HG02970 (cell line): ENCODE measurements around the gene RORC.

Source experiments
- ATAC-seq: cut with Tn5 transposase; IDR thresholded peaks from one replicate; pipeline ENCODE4 v1.9.1; 2021; ENCODE audit warnings: mild to moderate bottlenecking, moderate library complexity, moderate number of reproducible peaks; ENCODE audit not compliant: unreplicated experiment, low FRiP score

Gene RORC

DNA sequence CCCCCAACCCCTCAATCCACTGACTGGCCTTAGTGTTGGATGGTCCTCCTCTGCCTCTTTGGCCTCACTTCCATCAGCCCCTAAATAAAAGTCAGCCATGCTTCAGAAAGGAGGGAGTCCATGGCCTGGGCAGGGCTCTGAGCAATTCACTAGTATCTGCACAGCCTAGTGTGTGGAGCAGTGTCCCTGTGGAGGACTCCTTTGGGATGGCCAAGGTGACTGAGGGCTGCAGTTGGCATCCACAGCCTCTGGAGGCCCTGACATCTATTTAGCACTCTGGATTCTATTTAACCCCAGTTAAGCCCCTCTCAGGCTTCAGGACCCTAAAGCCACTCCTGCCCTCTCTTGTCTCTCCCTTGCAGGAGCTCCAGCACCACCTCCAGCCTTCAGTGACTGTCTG lies 18.3 kb upstream of the RORC start:
- no peak for ATAC-seq

DNA sequence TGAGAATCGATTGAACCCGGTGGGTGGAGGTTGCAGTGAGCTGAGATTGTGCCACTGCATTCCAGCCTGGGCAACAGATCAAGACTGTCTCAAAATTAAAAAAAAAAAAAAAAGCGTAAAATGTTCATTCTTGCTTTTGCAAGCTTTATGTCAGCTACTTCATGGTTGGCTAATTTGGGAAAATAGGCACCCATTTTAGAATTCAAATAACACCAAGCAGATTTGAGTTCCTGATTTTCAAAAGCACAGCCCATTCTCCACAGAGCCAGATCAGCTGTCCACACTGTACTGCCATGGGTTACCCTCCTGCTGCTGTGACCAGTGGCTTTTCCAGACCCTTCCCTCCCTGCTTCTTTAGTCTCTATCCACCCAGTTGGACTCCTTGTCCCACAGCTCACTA lies 17.5 kb upstream of the RORC start:
- ATAC-seq = no peak

DNA sequence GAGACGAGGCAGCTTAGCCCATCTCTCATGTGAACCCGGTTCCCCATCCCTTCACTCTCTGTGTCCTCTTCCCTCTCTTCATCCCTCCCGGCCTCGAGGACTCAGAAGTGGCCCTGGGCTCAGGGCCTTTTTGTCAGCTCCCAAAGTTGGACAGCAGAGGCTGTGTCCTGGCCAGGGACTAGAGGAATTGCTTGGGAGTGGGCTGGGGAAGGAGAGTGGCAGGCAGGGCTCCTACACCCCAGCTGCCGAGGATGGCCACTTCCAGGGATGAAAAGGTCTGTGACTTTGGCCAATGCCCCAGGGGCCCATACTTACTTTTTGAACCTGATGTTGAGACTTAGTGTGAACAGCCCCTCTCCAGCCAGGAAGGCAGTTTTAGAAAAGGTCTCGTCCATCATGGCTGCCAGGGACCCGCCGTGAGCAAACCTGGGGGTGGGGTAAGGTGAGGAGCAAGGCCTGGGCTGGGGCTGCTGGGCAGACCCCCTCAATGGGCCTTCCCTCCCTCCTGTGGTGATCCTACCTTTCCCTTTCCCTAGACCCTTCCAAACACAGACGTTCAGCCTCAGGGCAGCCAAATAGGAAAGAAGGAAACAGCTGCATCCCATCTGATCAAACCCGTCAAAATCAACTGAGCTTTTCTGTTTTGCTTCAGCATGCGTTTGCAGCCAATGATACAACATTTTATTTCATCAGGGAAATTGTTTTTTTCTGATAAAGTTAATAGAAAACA lies 16.4 kb upstream of the RORC start:
- no peak for ATAC-seq

DNA sequence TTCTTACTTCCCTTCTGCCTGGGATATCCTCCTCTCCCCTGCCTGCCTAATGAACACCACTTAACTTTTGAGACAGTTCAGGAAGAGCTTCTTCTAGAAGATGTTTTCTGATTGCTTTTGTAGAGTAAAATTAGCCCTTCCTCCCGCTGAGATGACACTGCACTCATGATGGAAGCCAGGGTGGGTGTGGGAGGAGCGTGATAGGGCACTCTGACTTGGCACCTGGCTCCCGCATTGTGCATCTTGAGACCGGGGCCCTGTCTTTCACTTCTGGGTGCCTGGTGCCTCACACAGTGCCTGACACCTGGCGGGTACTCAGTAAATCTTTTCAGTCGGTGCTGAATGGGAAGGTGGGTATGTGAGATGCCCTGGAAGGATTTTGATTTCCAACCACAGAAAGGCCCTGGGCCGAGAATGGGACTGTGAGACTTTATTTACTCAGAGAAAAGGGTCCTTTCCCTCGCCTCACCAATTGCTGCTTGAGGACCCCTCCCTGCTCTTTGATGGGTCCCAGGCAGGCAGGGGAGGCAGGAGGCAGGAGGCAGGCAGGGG lies 15.2 kb upstream of the RORC start:
- no peak for ATAC-seq

DNA sequence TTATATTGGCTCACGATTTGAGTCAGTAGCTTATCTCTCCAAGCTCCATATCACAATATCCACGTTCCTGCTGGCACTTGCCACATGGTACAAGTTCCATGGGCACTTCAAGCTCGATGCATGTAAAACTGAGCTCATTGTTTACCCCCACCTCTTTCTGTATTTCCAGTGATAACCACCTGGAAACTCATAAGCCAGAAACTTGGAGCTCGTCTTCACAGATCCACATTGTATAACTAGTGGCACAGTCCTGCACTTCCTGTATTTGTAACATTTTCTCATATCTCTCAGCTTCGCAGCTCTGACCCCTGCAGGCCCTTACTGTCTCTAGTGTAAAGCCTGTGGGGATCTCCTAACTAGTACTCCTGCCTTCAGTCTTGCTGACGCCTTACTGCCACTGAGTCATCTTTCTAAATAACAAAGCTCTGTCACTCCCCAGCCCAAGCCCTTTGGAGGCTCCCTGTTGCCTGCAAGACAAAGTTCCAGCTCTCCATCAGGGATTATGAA lies 14.5 kb upstream of the RORC start:
- no peak for ATAC-seq

DNA sequence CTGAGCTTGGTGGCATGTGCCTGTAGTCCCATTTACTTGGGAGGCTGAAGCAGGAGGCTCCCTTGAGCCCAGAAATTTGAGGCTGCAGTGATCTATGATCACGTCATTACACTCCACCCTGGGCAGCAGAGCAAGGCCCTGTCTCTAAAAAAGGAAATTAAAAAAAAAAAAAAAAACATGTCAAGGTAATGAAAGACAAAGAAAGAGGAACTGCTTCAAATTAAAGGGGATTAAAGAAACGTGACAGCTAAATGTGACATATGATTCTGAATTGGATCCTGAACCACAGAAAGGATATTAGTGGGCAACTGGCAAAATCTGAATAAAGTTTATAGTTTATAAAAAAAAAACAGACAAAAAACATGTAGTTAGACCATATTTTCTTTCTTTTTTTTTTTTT lies 11.8 kb upstream of the RORC start:
- ATAC-seq = no peak

DNA sequence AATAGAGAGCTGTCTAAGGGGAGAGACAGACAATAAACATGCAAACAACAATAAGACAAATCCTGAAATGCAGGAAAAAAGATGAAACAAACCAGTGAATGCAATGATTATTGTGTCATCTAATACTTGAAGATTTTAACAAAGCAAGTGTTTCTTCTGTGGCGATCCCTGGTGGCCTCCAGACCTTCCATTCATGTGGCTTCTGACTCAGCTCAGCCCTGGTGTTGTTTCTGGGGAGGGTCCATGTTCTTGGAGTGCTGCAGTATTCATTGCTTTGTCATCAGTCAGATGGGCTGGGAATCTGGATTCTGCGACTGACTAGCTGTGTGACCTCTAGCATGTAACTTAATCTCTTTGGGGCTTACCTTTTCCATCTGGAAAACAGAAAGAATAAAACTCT lies 9.5 kb upstream of the RORC start:
- ATAC-seq = no peak

DNA sequence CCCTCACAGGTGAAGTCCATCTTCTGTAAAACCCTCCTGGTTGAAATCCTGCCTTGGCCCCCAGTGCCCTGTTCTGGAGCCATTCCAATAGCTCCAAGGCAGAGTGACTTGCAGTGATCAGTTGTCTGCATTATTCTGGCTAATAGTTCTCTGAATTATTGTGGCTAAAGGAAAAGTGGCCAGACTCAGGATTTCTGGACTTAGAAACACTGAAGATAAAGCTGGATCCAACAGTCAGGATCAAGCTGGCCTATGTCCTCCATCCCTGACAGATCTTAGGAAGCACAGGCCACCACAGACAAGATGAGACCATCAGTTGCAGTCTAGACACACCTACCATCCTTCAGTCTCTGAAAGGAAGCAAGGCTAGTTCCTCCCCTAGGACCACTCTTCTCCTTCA lies 8.8 kb upstream of the RORC start:
- no peak for ATAC-seq

DNA sequence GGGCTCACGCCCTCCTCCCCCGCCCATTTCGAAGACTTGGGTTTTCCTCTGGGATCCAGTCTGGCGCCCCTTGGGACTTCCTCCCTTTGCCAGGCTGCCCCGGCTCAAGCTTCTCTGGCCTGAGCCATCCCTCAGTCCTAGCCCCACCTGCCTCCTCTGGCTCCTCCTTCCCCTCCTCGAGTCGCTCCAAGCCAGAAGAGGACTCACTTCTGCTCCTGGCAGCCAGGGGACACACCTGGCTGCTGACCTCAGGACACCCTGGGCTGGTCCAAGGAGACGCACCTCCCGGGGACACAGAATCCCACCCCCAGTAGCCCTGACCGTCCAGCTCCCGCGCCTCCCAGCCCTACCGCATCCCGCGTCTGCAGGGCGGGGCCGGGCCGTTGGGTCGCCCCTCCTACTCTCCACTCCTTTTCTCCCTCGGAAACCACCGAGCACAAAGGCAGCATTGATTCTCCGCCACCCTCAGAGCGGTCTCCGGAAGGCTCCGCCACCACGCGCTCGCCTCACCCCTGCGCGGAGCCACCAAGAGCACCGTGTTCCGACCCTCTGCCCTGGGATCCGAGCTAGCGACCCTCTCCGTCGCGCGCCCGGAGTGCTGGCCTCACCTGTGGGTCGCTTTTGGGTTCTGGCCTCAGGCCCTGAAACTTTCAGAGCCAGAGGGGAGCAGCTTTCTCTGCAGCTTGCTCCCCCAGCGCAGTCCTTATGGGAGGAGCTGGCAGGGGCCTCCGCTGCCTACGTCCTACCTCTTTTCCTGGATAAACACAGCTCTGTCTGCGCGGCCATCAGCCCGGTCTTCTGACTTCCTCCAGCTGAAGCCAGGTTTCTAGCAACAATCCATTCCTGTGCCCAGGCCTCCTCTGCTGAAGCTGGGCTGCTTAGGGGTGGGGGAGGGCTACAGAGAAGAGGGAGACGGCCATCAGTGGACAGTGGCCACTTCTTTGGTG lies 8.1 kb upstream of the RORC start, which contains the start of gene C2CD4D:
C2CD4D (minus strand) TSS at position 364 of the 947 bp plus-strand sequence. CDS start 831 bp downstream, outside the sequence.
- ATAC-seq = no peak

DNA sequence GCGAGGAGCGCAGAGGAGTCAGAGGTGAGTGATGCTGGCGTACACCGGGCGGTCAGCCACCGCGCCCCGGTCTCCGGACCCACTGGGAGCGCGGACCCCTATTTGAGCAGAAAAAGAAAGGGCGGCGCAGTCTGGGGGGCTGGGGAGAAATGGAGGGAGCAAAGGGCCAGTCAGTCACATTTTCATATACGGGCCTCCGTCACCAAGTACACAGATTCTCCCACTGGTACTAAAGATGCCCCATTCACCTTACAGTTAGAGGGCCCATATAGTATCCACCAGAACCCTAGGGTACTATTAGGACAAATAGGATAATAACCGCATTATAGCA lies 7.4 kb upstream of the RORC start:
- no peak for ATAC-seq

DNA sequence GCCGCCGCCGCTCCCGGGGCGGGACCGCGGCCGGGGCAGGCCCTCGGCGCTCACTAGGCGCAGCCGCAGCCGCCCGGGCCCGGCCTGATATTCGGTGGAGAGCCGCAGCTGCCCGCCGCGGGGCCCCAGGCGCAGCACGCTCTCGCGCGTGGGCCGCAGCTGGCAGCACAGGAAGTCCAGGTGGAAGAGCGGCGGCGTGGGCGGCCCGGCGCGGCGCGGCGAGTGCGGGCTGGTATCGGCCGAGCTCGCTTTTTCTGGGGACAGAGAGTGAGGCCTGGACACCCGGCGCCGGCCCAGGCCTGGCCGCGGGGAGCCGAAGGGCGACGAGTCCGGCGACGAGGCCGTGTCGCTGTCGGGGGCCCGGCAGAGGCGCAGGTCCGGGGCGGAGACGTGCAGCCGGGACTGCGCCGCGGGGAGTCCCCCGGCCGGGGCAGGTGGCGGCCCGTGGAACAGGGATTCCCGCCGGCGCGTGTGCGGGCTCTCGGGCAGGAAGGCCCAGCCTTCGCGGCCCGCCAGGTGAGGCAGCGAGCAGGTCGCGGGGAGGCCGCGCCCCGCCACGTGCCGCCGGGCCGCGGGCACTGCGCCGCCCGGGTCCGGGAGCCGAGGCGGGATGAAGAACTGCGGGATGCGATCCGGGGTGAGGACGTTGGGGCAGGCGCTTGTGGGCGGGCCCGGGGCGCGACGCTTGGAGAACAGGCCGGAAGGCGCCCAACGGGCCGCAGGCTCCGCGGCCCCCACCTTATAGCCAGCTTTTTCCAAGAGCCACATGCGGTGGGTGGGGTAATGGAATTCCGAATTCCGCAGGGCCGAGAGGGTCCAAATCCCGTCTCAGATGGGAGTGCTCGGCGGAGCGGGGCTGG lies 6.8 kb upstream of the RORC start:
- ATAC-seq = no peak

DNA sequence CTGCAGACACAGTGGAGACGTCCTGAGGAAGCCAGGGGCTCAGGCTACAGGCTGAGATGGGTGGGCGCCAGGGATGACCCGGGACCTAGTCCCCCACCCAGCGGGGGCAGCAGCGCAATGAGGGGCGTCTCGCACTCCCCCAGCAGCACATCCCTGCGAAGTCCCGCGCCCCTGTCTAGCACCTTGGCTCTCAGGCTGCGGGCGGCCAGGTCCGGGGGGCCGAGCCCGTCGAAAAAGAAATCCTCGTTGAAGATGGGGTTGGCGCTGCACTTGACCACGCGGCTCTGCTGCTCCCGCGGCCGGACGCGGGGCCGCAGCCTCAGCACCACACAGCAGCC lies 6.3 kb upstream of the RORC start:
- no peak for ATAC-seq

DNA sequence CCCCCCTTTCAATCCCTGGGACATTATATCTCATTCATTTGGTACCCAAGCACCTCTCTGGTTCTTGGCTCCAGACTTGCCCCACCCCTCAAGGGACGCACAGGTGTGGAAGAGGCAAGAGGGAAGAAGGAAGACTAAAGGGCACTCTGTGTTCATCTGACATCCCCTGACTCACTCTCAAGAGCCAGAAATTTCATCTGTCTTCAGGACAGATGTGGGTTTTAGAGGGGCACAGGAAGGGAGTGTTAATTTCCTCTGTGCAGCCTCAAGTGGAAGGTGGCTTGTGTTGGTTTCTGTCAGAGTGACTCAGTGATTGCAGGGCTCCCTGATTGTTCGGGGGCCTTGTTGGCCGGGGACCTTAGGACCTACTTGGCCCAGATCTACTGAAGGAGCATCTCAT lies 5.6 kb upstream of the RORC start:
- no peak for ATAC-seq

DNA sequence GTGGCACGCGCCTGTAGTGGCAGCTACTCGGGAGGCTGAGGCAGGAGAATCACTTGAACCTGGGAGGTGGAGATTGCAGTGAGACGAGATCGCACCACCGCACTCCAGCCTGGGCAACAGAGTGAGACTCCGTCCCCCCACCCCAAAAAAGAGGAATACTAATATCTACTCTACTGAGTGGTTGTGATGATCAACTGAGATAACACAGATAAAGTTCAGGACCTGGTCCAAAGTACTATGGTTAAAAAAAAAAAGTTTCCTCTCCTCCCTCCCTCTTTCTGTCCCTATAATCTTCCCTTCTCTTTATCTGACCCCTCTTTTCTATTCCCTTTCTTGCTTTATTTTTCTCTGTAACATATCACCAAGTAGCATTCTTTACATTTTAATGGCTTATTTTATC lies 4.0 kb upstream of the RORC start:
- ATAC-seq = no peak

DNA sequence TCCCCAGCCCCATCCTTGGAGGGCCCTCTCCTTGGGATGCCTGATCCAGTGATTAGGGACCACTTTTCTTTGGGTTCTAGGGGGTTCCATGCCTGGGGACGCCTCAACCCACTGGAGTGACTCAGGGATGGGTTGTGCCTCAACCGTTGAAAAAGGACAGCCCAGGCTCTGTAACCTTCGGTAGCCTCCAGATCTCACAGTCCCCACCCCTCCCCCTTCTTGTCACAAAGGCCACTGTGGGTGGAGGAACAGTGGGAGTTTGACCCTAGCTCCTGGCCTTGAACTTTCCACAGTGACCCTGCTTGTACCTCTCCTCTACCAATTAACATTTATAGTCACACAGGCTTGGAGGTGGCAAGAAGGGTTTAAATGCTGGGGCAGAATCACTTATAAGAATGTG lies 2.6 kb upstream of the RORC start:
- no peak for ATAC-seq

DNA sequence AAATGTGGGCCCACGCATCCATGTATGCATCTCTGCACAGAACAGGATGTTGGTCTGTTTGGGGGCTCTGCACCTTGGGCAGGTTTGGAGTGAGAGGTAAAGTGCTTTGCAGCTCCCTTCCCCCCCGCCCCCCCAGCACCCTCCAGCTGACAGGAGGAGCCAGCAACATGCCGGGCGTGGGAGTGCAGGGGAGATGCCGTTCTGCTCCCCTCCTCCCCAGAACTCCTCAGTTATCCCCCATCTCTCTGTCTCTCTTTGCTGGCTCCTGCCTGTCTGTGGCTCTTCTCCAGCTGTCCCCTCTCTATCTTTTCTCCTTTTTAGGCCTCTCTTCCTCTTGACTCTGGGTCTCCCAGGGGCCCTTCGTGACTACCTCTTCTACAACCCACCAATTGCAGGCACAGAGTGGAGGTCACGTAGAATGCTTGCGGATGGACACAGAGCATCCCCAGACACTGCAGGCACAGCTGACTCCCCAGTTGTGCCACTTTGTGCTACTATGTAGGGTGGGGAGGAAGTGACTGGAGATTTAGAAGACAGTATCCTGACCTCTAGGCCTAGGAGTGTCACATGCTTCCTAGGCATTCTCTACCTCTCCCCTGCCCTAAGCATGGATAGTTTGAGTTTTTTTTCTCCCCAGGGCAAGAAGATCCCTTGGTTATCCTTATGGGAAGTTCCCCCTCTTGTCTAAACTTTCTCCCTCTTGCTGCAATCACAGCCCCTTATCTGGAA lies 1.7 kb upstream of the RORC start:
- ATAC-seq = no peak

DNA sequence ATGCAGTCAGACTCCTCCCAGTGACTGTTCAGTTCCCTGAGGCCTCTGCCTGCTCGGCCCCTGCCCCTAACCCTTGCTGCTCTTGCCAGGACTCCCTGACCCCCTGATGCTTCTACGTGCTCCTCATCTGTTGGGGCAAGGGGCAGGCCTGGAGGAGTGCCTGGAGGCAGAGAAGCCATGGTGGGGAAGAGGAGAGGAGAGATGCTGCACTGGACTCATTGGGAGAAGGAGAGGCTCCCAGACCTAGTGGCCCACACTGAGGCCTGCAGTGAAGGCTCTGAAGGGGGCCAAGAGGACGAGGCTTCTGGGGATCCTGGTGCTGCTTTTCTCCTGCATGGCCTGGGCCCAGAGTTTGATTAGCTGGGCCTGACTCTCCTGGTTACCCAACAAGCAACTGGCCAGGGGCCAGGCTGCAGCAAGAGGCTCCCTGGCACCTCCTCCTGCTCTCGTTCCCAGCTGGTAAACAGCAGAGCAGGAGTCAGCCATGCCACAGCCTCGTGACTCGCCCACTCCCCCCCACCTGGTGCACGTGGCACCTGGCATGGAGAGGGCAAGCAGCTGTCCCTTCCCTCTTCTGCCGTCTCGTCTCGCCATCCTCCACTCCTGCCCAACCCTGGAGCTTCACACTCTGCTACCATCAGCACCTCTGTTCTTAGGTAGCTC lies 847 bp upstream of the RORC start:
- ATAC-seq = no peak

DNA sequence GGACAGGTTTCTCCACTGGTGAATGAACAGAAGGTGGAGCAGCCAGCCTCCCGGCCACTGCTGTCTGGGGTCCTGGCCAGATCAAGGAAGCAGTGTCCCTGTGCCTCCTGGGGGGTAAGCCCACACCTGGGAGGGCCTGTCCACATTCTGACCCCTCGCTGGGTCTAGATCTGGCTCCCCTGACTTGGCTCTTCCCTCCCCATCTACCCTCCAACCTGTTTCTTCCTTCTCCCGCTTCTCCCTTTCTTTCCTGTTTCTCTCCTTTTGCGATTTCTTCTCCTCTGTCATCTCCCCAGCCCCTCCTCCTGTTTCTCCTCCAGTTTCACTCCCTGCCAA lies 378 bp downstream of the RORC start:
- ATAC-seq = no peak

DNA sequence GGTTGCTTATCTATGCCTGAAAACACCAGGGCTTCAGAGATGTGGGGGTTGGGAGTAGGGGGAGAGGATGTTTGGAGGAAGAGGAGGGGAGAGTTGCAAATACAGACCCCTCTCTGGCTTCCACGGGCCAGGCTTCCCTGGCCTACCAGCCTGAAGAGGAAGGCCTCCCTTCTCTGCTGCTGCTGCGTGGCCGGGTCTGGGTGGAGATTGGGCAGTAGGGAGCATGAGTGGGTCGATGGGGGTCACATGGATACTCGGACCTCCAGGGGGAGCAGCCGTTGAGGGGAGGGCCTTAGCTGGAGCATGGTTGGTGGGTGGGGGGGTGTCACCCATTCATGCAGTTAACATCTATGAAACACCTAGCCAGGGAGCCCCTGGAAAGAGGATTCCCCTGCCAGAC lies 1.5 kb downstream of the RORC start:
- no peak for ATAC-seq
